HG03159 (cell line): ENCODE results near the gene BRS3.
A peak's percentile ranks its signal among the peaks of the same experiment; 100 is the strongest.

Source experiments
- ATAC-seq: cut with Tn5 transposase; IDR thresholded peaks from one replicate; pipeline ENCODE4 v1.9.1; 2021; ENCODE audit warnings: mild to moderate bottlenecking, moderate library complexity; ENCODE audit not compliant: unreplicated experiment

Gene BRS3

GRCh38 chrX:136493011-136493410, 5.3 kb downstream of the BRS3 start:
- no peak for ATAC-seq

DNA sequence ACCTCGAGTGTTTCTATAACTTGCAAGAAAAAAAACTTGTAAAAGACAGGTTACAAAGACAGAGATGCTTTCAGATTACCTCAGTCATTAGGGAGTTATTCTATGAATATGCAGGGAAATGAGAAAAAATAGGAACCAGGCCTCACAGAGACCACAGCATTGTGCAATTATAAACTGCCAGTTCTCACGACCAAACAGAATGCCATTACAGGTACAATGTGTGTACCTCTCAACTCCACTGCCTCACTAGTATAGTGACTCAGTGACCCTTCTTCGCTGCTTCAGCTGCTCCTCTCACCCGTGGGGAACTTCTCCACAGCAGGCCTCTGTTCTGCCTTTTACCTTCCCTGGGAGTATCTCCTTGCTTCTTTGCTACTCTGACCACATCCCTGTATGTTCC, 7.3 kb downstream of the BRS3 start:
- ATAC-seq, result no peak

- ATAC-seq, result no peak
Observed at GRCh38 chrX:136496186-136496763, 8.5 kb downstream of the BRS3 start.

DNA sequence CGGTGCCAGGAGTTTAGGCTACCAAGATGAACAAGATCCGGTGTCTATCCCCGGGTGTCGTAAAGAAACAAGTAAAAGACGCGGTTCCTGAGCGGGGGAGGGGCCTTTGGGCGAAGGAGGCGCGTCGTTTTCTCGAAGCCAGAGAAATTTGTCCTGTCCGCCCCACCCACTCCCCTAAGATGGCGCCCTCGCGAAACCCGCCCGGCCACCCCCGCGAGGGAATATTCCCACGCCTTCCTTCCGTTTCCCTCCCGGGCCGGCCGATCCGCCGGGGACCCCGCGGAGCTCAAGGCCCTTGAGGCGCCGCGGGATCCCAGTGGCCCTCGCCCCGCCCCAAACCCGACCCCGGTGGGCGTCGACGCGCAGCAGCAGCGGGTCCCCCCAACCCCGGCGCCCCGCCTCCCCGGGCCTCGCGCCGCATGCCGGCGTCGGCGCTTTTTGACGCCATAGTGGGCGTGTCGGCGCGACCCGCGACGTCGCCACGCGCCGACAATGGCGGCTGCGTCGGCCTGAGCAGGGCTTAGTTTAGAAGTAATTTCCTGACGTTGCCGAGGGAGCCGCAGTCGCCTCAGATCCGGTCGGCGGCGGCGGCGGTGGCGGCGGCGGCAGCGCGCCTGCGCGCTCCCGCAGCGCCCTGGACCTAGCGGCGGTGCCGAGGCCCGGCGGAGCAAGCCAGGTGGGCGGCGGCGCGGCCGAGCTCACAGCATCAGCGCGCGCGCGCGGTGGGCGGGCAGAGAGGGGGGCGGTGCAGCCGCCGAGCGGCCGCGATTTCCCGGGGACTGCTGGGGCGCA, 9.2 kb downstream of the BRS3 start:
- ATAC-seq, result peak; percentile 79

DNA sequence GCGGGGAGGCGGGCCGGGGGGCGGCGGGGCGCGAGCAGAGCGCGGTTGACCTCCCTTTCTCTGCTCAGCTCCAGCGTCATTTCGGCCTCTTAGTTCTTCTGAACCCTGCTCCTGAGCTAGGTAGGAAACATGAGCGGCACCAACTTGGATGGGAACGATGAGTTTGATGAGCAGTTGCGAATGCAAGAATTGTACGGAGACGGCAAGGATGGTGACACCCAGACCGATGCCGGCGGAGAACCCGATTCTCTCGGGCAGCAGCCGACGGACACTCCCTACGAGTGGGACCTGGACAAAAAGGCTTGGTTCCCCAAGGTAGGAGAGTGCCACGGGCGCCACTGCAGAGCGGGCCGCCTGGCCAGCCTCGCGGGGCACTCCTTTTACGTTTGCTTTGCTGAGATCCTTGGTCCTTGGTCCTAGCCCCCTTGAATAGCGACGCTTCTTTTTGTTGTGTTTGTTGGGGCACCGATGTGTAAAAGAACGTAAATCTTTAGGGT, 9.9 kb downstream of the BRS3 start, which contains the start of gene HTATSF1:
Gene HTATSF1, plus strand, starts transcription at position 37 of the 497 bp plus-strand sequence. Its CDS starts 93 bp downstream, at position 130.
- ATAC-seq, result peak; percentile 24

GRCh38 chrX:136519069-136519468, 31.3 kb downstream of the BRS3 start:
- ATAC-seq, result no peak

DNA sequence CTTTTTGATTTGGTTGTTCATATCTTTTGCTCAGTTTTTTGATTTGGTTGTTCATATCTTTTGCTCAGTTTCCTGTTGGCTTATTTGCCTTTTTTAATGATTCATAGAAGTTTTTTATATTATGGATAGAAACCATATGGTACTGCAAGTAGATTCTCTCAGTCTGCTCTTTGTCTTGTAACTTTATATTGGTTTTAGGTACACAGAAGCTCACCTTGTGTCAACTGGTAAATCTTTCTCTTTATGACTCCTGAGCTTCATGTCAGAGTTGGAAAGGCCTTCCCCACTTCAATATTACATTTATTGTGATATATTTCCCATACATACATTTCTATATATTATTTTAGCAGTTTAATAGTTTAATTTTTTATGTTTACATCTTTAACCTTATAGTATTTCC, 36.0 kb downstream of the BRS3 start:
- ATAC-seq, result no peak

DNA sequence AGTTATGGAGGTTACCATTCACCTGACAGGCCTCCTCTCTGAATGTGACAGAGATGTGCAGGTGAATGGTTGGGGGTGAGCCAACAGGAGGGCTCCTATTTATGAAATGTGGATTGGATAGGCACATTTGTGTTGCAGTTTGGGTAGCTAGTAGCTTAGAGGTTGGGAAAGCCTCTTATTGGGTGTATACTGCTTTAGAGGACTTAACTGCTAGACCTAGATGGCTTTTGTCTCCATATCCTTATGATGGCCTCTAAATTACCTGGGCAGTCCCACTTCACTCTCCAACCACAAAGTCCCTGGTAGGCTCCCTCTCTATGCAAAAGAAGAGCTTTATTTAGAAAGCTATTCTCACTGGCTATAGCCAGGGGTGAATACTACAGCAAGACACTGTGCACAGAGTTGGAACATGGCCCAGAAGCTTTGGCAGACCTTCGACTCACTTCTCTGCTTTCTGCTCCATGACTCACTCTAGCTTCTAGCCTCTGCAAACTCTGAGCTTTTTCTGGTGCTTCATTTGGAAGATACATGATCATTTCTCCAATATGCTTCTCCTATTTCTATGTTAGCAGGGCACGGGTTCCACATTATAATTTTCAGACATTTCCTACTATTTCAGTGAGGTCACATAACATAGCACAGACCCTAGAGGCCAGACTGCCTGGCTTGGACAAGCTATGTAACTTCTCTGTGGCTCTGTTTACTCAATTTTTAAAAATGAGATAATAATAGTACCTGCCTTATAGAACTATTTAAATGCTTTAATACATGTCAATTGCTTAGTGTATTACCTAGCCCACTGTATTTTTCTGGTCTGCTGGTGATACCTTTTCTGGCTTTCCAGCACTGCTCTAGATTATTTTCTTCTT, 38.2 kb downstream of the BRS3 start:
- no peak for ATAC-seq

GRCh38 chrX:136528645-136529315, 41.0 kb downstream of the BRS3 start:
- no peak for ATAC-seq

GRCh38 chrX:136529795-136530194, 42.0 kb downstream of the BRS3 start:
- no peak for ATAC-seq

- ATAC-seq, result no peak
Observed at GRCh38 chrX:136531951-136532350, 44.2 kb downstream of the BRS3 start, which contains the start of gene VGLL1. TSS of gene VGLL1 (plus strand) at chrX:136532215. CDS start at chrX:136536021, 3,806 bp downstream.

DNA sequence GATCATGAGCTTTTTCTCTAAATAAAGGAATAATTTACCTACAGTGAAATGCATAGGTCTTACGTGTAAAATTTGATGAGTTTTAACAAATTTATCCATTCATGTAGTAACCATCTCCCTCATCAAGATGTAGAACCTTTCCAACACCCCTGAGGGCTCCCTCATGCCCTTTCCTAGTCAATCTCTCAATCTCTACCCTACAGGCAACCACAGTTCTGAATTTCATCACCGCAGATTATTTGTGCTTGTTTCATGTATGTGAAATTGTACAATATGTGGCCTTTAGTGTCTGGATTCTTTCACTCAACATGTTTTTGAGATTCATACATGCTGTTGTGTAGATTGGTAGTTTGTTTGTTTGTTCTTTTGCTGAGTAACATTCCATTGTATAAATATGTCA, 46.4 kb downstream of the BRS3 start:
- no peak for ATAC-seq

DNA sequence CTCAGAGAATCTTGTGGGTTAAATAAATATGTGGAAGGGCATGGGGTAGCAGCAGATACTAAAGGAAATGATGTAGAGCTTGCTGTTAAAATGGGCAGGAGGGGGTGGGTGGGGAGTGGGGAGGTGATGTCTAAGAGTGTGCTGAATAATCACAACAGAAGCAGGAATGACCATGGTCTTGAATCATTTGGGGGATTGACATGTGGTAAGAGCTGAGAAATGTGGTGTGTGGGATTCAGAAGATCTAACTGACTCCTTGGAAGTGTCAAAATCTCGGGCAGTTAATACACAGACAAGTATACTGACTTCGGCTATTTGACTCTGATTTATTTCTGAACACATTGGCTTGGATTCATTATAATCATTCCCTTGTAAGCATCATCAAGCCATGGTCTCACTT, 51.1 kb downstream of the BRS3 start:
- no peak for ATAC-seq

GRCh38 chrX:136540226-136540625, 52.5 kb downstream of the BRS3 start:
- ATAC-seq, result no peak

DNA sequence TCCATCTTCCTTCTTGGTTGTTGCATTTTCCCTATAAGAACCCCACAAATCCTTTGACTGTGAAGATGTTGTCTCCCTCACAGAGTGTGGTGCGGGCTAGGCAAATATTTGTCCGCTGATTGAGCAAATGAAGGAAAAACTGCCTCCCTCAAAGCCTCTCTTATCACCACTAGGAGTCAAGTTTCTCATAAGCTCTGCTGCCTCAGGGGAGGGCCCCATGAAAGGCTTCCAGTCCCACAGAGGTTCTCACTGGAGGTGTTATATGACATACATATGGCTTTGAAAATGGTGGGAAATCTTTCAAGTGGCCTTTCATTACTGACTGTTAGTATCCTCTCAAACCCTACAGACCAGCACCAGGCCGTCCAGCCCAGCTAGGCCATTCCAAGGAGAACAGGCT, 53.5 kb downstream of the BRS3 start:
- ATAC-seq, result no peak

- no peak for ATAC-seq
Observed at GRCh38 chrX:136542281-136542680, 54.5 kb downstream of the BRS3 start.
